ENCODE results near the gene RBM33. TPM values are rescaled to one million over a fixed set of nuclear protein-coding genes. Genes with fewer than 3 reads are reported as not detected.
A peak's percentile ranks its signal among the peaks of the same experiment; 100 is the strongest.

Gene RBM33
- total RNA-seq, 1 experiment from 2014 or later, result 80.5 TPM

DNA sequence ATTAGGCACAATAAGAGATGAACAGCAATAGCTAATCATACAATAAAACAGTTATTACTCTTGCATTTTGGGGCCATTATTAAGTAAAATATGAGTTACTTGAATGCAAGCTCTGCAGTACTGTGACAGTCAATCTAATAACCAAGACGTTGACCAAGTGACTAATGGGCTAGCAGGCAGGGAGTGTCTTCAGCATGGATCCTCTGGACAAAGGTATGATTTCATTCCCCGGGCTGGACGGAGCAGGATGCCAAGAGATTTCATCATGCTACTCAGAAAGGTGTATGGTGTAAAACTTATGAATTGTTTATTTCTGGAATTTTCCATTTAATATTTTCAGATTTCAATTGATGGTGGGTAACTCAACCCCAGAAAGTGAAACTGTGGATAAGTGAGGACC lies 86.9 kb downstream of the RBM33 start:
- ChIA-PET CTCF (interaction anchor here (1.1 to 7.4 kb wide), 5 partner anchors 23 to 803 kb away, joined by 3 to 45 read pairs (median 8); no protein-coding TSS in a partner anchor), POLR2A (interaction anchor here (0.7 to 3.1 kb wide), 8 partner anchors 9 to 804 kb away, joined by 3 to 10 read pairs (median 4); partner anchors contain the start of gene RBM33)
- peaks cover 22% of the 10 kb centered on the region for H3K4me1 Mint-ChIP-seq (ENCODE audit: insufficient read depth, unreplicated experiment)
- no TSS peak for BruUV-seq (replicated peaks)
- H3K27ac Mint-ChIP-seq (ENCODE audit: low read depth, unreplicated experiment), result peak overlapping the region; percentile 89
- DNase-seq (ENCODE audit: unreplicated experiment), result peak; percentile 87
- TF ChIP-seq, protein P1, sequence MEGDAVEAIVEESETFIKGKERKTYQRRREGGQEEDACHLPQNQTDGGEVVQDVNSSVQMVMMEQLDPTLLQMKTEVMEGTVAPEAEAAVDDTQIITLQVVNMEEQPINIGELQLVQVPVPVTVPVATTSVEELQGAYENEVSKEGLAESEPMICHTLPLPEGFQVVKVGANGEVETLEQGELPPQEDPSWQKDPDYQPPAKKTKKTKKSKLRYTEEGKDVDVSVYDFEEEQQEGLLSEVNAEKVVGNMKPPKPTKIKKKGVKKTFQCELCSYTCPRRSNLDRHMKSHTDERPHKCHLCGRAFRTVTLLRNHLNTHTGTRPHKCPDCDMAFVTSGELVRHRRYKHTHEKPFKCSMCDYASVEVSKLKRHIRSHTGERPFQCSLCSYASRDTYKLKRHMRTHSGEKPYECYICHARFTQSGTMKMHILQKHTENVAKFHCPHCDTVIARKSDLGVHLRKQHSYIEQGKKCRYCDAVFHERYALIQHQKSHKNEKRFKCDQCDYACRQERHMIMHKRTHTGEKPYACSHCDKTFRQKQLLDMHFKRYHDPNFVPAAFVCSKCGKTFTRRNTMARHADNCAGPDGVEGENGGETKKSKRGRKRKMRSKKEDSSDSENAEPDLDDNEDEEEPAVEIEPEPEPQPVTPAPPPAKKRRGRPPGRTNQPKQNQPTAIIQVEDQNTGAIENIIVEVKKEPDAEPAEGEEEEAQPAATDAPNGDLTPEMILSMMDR (IDR thresholded peaks at IDR 0.05; ENCODE audit: unreplicated experiment), result no peak
- H3K4me3 Mint-ChIP-seq (ENCODE audit: unreplicated experiment), result no peak overlapping the region
- intact Hi-C loops (cut with micrococcal nuclease), result loop anchor here (2.0 to 10.0 kb wide), 3 partner anchors 79 to 807 kb away; partner anchors contain the start of gene RBM33
- no peaks in the 10 kb centered on the region for H3K27me3 Mint-ChIP-seq (ENCODE audit: insufficient read depth, unreplicated experiment)
- H3K36me3 Mint-ChIP-seq (ENCODE audit: insufficient read depth, unreplicated experiment), result peaks cover 24% of the 10 kb centered on the region
- no peaks in the 10 kb centered on the region for H3K9me3 Mint-ChIP-seq (ENCODE audit: unreplicated experiment)

DNA sequence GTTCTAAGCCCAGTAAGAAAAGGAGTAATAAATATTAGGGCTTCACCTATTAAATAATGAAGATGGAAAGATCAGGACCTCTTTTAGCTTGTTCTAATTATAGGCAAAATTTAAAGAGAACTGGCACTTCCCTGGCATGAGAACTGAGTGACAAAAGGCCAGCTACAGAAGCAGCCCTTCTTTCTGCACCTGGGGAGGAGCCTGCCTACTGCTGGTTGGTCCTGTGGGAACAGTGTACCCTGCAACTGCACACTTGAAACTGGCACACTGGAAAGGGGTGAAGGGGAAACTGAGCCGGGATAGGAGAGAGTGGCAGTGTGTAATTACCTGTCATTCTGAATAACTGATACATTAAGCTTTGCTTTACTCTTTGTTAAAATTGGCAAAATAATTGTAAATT lies 87.4 kb downstream of the RBM33 start:
- no TSS peak for BruUV-seq (replicated peaks)
- no peak for DNase-seq (ENCODE audit: unreplicated experiment)
- intact Hi-C loops (cut with micrococcal nuclease), result loop anchor here (2.0 to 10.0 kb wide), 3 partner anchors 79 to 807 kb away; partner anchors contain the start of gene RBM33
- peak overlapping the region; percentile 89 for H3K27ac Mint-ChIP-seq (ENCODE audit: low read depth, unreplicated experiment)
- peaks cover 24% of the 10 kb centered on the region for H3K36me3 Mint-ChIP-seq (ENCODE audit: insufficient read depth, unreplicated experiment)
- H3K4me3 Mint-ChIP-seq (ENCODE audit: unreplicated experiment), result no peak overlapping the region
- ChIA-PET POLR2A (interaction anchor here (0.6 to 3.1 kb wide), 6 partner anchors 10 to 418 kb away, joined by 3 to 10 read pairs (median 4); partner anchors contain the start of gene RBM33), CTCF (interaction anchor here (0.7 to 7.4 kb wide), 6 partner anchors 23 to 1701 kb away, joined by 3 to 45 read pairs (median 3); no protein-coding TSS in a partner anchor)
- no peaks in the 10 kb centered on the region for H3K27me3 Mint-ChIP-seq (ENCODE audit: insufficient read depth, unreplicated experiment)
- TF ChIP-seq, protein P1 (IDR thresholded peaks at IDR 0.05; ENCODE audit: unreplicated experiment), result no peak
- no peaks in the 10 kb centered on the region for H3K9me3 Mint-ChIP-seq (ENCODE audit: unreplicated experiment)
- peaks cover 22% of the 10 kb centered on the region for H3K4me1 Mint-ChIP-seq (ENCODE audit: insufficient read depth, unreplicated experiment)

DNA sequence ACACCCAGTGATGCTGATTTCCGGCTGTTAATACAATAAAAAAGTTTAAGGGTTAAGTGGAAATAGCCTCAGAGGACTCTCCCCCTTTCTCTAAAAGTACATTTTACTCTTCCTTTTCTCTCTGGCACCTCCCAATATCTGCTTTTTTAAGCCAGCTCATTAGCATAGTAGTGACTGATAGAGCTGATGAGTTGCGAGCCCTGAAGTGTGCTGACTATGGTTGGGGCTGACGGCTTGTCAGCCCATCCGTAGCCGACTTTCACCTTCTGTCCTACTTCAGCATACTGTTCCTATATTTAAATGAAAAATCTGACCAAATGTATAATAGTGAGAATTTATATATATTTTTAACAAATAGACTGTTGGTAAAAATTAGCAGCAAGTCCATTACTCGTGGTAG lies 87.8 kb downstream of the RBM33 start:
- H3K4me1 Mint-ChIP-seq (ENCODE audit: insufficient read depth, unreplicated experiment), result peaks cover 22% of the 10 kb centered on the region
- DNase-seq (ENCODE audit: unreplicated experiment), result no peak
- BruUV-seq (replicated peaks), result no TSS peak
- TF ChIP-seq, protein P1 (IDR thresholded peaks at IDR 0.05; ENCODE audit: unreplicated experiment), result no peak
- H3K4me3 Mint-ChIP-seq (ENCODE audit: unreplicated experiment), result no peak overlapping the region
- ChIA-PET CTCF (interaction anchor here (0.7 to 7.4 kb wide), 6 partner anchors 24 to 1700 kb away, joined by 3 to 45 read pairs (median 3); no protein-coding TSS in a partner anchor), POLR2A (interaction anchor here (0.6 to 3.1 kb wide), 4 partner anchors 10 to 88 kb away, joined by 3 to 10 read pairs (median 6); partner anchors contain the start of gene RBM33)
- H3K36me3 Mint-ChIP-seq (ENCODE audit: insufficient read depth, unreplicated experiment), result peaks cover 28% of the 10 kb centered on the region
- intact Hi-C loops (cut with micrococcal nuclease), result loop anchor here (10.0 kb wide), 1 partner anchor 807 kb away; no protein-coding TSS in a partner anchor
- H3K9me3 Mint-ChIP-seq (ENCODE audit: unreplicated experiment), result no peaks in the 10 kb centered on the region
- H3K27ac Mint-ChIP-seq (ENCODE audit: low read depth, unreplicated experiment), result peak overlapping the region; percentile 89
- H3K27me3 Mint-ChIP-seq (ENCODE audit: insufficient read depth, unreplicated experiment), result no peaks in the 10 kb centered on the region

DNA sequence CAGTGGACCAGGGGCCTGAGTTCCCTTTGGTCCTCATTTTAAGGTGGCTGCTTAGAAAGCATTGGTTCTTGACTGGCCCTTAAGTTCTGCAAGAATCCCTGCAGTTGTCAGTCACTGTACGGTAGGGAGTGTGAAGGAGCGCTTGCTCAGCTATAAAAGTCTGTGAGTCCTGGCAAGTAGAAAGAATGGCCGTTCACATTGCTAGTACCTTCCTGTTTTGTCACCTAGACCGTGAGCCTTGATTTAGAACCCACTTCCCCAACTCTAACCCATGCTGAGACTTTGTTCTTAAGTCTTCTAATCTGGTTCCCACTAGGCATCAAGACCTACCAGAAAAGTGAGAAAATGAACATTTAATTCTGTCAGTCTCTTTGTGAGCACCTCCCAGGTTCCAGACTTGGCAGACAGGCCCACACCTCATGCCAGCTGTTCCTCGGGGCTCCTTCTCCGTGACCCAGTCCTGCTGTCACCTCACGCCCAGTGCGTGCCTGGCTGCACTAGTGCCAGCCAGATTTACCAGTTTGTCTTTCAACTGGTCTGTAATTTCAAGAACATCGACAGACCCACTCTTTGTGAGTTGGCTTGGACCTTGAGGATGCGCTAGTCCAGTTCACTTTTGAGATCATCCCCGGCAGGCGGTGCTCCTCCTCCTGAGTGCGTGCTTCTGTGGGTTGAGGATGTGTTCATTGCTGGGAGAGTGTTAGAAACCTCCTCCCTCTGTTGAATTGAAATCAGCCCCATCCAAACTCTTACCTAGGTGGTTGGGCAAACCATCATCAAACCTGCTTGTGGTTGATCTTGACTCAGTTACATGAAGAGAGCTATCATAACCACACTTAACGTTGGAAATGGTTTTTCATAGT lies 89.4 kb downstream of the RBM33 start:
- CTCF ChIA-PET, result interaction anchor here (0.8 to 7.6 kb wide), 5 partner anchors 9 to 347 kb away, joined by 3 to 74 read pairs (median 4); no protein-coding TSS in a partner anchor
- Mint-ChIP-seq H3K36me3 (ENCODE audit: insufficient read depth, unreplicated experiment) (peaks cover 35% of the 10 kb centered on the region), H3K9me3 (ENCODE audit: unreplicated experiment) (no peaks in the 10 kb centered on the region), H3K27me3 (ENCODE audit: insufficient read depth, unreplicated experiment) (no peaks in the 10 kb centered on the region), H3K4me1 (ENCODE audit: insufficient read depth, unreplicated experiment) (peaks cover 22% of the 10 kb centered on the region), H3K27ac (ENCODE audit: low read depth, unreplicated experiment) (no peak overlapping the region), H3K4me3 (ENCODE audit: unreplicated experiment) (no peak overlapping the region)
- TF ChIP-seq, protein P1 (IDR thresholded peaks at IDR 0.05; ENCODE audit: unreplicated experiment), result no peak
- intact Hi-C loops (cut with micrococcal nuclease), result loop anchor here (10.0 kb wide), 1 partner anchor 809 kb away; no protein-coding TSS in a partner anchor
- DNase-seq (ENCODE audit: unreplicated experiment), result no peak
- BruUV-seq (replicated peaks), result no TSS peak
- POLR2A ChIA-PET, result no interaction called here

Data from MCF 10A (cell line).